ENCODE data around the gene B9D1. TPM values are rescaled to one million over a fixed set of nuclear protein-coding genes. Genes with fewer than 3 reads are reported as not detected.
"Not testable (repeated sequence)": the region's sequence is repeated elsewhere in the genome, so short reads cannot be mapped to it uniquely, and the experiment has no call there.

B9D1 gene
- total and polyA plus RNA-seq, 8 donors, result 10.9 to 22.8 (median 16.8) TPM; not detected in 2

DNA sequence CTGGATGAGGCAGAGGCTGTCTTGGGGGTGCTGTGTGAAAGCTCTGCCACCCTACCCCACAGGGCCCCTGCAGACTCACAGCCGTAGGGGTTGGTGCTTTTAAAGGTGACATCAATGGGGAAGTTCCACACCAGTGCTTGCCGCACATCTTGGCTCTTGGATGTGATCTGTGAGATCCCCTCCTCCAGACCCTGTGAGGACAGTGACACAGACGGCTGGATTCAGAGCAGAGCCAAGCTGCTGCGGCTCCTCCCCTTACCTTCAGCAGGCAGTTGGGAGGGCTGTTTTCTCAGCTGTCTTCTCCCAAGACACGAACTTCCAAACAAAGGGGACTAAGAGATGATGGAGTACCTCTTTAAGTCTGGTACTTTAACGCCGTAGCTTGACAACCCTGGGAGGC is 4.8 kb downstream of the B9D1 start:
- H3K4me3 ChIP-seq, result no peak overlapping the region
- H3K4me1 ChIP-seq, result peaks cover 0 to 12% (median 8%) of the 10 kb centered on the region in 4 donors
- peaks cover 0 to 29% (median 17%) of the 10 kb centered on the region in 4 donors for H3K36me3 ChIP-seq
- intact Hi-C loops (cut with DNase I; ENCODE audit: low total_unique reads), result no loop called here
- 83 to 84% (median 83%) methylated on average over 7 of the region's 7 CpGs for WGBS, 5 donors
- H3K27me3 ChIP-seq, result no peaks in the 10 kb centered on the region
- H3K27ac ChIP-seq, result no peak overlapping the region
- no peak for DNase-seq
- TF ChIP-seq POLR2A (IDR thresholded peaks at IDR 0.05) (no peak), EP300 (IDR thresholded peaks at IDR 0.05) (no peak), POLR2AphosphoS5 (IDR thresholded peaks at IDR 0.05) (no peak)
- TF ChIP-seq, protein P1, sequence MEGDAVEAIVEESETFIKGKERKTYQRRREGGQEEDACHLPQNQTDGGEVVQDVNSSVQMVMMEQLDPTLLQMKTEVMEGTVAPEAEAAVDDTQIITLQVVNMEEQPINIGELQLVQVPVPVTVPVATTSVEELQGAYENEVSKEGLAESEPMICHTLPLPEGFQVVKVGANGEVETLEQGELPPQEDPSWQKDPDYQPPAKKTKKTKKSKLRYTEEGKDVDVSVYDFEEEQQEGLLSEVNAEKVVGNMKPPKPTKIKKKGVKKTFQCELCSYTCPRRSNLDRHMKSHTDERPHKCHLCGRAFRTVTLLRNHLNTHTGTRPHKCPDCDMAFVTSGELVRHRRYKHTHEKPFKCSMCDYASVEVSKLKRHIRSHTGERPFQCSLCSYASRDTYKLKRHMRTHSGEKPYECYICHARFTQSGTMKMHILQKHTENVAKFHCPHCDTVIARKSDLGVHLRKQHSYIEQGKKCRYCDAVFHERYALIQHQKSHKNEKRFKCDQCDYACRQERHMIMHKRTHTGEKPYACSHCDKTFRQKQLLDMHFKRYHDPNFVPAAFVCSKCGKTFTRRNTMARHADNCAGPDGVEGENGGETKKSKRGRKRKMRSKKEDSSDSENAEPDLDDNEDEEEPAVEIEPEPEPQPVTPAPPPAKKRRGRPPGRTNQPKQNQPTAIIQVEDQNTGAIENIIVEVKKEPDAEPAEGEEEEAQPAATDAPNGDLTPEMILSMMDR (IDR thresholded peaks at IDR 0.05), result no peak
- no peaks in the 10 kb centered on the region for H3K9me3 ChIP-seq

DNA sequence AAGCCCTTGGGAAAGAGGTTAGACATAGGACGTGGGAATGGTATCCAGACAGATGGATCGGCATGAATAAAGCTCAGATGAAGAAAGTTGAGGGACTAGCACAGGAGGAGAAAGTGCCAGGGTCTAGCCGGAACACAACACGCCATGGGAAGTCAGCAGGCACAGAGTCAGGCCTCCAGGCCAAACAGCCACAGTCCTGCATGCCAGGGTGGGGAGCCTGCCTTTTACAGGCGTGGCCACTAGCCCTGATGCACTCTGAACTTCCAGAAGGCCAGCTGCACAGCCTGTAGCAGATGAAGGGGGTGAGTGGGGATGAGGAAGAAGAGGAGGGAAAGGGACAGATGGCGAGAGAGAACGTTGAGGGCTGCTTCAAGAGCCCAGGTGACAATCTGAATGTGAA is 5.2 kb downstream of the B9D1 start:
- H3K27me3 ChIP-seq, result no peaks in the 10 kb centered on the region
- 81 to 90% (median 86%) methylated on average over 7 of the region's 7 CpGs for WGBS, 5 donors
- no peak for DNase-seq
- no peak overlapping the region for H3K4me3 ChIP-seq
- H3K36me3 ChIP-seq, result peaks cover 0 to 29% (median 17%) of the 10 kb centered on the region in 4 donors
- H3K9me3 ChIP-seq, result no peaks in the 10 kb centered on the region
- TF ChIP-seq, protein P1 (IDR thresholded peaks at IDR 0.05), result no peak
- TF ChIP-seq POLR2AphosphoS5 (IDR thresholded peaks at IDR 0.05), result no peak
- no peak for TF ChIP-seq EP300 (IDR thresholded peaks at IDR 0.05)
- TF ChIP-seq POLR2A (IDR thresholded peaks at IDR 0.05), result no peak
- H3K4me1 ChIP-seq, result peaks cover 0 to 11% (median 8%) of the 10 kb centered on the region in 4 donors
- H3K27ac ChIP-seq, result no peak overlapping the region
- intact Hi-C loops (cut with DNase I; ENCODE audit: low total_unique reads), result no loop called here

DNA sequence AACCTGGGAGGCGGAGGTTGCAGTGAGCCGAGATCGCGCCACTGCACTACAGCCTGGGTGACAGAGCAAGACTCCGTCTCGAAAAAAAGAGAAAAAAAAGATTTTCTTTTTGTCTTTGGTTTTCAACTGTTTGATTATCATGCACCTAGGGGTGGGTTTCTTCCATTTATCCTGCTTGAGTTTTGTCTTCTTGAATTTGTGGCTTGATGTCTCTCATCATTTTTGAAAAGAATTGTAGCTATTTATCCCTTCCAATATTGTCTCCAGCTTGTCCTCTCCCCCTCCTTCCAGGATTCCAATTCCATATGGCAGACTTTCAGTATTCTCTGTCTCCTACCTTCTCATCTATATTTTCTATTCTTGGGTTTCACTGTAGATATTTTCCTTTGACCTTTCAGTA is 7.8 kb downstream of the B9D1 start:
- 80 to 94% (median 81%) methylated on average over 6 of the region's 6 CpGs for WGBS, 5 donors
- intact Hi-C loops (cut with DNase I; ENCODE audit: low total_unique reads), result no loop called here
- no peak for DNase-seq
- Histone ChIP-seq H3K9me3 (no peaks in the 10 kb centered on the region), H3K4me1 (no peaks in the 10 kb centered on the region), H3K4me3 (no peak overlapping the region), H3K36me3 (peaks cover 0 to 29% (median 17%) of the 10 kb centered on the region in 4 donors), H3K27me3 (no peaks in the 10 kb centered on the region), H3K27ac (no peak overlapping the region)
- TF ChIP-seq POLR2AphosphoS5 (IDR thresholded peaks at IDR 0.05) (no peak), POLR2A (IDR thresholded peaks at IDR 0.05) (no peak), EP300 (IDR thresholded peaks at IDR 0.05) (no peak)

DNA sequence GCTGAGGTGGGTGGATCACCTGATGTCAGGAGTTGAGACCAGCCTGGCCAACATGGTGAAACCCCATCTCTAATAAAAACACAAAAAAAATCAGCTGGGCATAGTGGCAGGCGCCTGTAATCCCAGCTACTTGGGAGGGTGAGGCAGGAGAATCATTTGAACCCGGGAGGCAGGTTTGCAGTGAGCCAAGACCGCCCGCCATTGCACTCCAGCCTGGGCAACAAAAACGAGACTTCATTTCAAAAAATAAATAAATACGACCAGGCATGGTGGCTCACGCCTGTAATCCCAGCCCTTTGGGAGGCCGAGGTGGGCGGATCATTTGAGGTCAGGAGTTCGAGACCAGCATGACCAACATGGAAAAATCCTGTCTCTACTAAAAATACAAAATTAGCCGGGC is 9.1 kb downstream of the B9D1 start:
- DNase-seq; intact Hi-C loops (cut with DNase I; ENCODE audit: low total_unique reads); H3K27me3 ChIP-seq; H3K4me3 ChIP-seq; H3K4me1 ChIP-seq; H3K27ac ChIP-seq; H3K9me3 ChIP-seq: not testable (repeated sequence)
- H3K36me3 ChIP-seq, result peaks cover 0 to 23% (median 15%) of the 10 kb centered on the region in 4 donors
- WGBS, 5 donors, result 91 to 97% (median 95%) methylated on average over 11 of the region's 11 CpGs

DNA sequence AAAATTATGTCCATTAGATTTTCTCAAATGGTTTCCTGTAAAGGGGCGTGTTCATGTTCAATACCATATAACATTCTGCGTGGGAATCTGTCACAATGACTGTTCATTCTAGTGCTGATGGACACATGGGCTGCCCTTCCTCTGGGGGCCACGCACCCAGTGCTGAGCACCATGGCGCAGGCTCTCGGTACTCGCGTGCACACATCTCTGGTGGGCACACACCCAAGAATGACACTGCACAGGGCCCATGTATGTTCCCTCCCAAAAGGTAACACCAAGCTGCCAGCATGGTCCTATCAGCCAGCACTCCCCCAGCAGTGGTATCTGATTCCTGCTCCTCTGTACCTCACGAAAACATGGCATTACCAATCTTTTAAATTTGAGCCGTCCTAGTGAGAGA is 13.7 kb downstream of the B9D1 start:
- TF ChIP-seq EP300 (IDR thresholded peaks at IDR 0.05) (no peak), POLR2A (IDR thresholded peaks at IDR 0.05) (no peak), POLR2AphosphoS5 (IDR thresholded peaks at IDR 0.05) (no peak)
- TF ChIP-seq, protein P1 (IDR thresholded peaks at IDR 0.05), result no peak
- Histone ChIP-seq H3K27me3 (no peaks in the 10 kb centered on the region), H3K4me1 (peaks cover 19 to 35% (median 33%) of the 10 kb centered on the region in 4 donors), H3K4me3 (no peak overlapping the region), H3K9me3 (no peaks in the 10 kb centered on the region), H3K27ac (no peak overlapping the region), H3K36me3 (no peaks in the 10 kb centered on the region)
- DNase-seq, result no peak
- intact Hi-C loops (cut with DNase I; ENCODE audit: low total_unique reads), result no loop called here
- WGBS, 5 donors, result 92 to 97% (median 95%) methylated on average over 9 of the region's 9 CpGs

All from stomach (tissue), 9 donors.